ENCODE data around the gene ZBTB45.

The ZBTB45 gene

DNA sequence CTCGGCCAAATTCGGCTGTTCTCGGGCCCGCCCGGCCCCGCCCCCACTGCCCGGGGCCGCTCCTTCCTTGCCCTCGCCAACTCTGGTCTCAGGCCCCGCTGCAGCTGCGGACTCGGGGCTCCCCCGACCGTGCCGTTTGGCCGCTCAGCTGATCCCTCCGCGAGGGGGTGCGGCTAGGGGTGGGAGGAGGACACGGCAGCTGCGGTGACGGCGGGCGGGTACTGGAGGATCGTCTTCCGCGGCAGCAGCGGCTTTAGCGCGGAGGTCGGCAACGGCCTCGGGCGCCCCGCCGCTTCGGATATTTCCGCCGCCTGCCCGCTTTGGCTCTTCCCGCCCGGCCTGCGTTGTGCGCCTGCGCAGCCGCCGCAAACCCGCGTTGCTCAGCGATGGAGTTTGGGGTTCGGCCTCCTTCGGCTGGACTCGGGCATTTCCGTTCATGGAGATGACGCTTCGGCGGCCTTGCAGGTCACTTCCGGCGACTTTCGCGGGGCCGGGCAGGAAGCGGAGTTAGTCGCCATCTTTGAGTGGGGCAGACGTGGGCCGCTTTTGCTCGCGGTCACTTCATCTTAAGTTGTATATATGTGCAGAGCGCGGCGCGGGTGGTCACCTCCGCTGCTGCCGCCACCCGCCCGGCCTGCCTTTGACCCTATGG is 39.1 kb upstream of the ZBTB45 start:
- TF ChIP-seq, protein P1, sequence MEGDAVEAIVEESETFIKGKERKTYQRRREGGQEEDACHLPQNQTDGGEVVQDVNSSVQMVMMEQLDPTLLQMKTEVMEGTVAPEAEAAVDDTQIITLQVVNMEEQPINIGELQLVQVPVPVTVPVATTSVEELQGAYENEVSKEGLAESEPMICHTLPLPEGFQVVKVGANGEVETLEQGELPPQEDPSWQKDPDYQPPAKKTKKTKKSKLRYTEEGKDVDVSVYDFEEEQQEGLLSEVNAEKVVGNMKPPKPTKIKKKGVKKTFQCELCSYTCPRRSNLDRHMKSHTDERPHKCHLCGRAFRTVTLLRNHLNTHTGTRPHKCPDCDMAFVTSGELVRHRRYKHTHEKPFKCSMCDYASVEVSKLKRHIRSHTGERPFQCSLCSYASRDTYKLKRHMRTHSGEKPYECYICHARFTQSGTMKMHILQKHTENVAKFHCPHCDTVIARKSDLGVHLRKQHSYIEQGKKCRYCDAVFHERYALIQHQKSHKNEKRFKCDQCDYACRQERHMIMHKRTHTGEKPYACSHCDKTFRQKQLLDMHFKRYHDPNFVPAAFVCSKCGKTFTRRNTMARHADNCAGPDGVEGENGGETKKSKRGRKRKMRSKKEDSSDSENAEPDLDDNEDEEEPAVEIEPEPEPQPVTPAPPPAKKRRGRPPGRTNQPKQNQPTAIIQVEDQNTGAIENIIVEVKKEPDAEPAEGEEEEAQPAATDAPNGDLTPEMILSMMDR (IDR thresholded peaks at IDR 0.05; ENCODE audit: unreplicated experiment in 3 of 3): no peak
- peak overlapping the region; percentile 100 for H3K27ac Mint-ChIP-seq
- peaks cover 35% of the 10 kb centered on the region for H3K4me1 Mint-ChIP-seq
- H3K4me3 Mint-ChIP-seq: peak overlapping the region; percentile 96 to 98 (median 98)
- peaks cover 19% of the 10 kb centered on the region for H3K36me3 Mint-ChIP-seq (ENCODE audit: low read depth)
- H3K27me3 Mint-ChIP-seq (ENCODE audit: low read depth): peaks cover 4% of the 10 kb centered on the region
- H3K9me3 Mint-ChIP-seq: no peaks in the 10 kb centered on the region

DNA sequence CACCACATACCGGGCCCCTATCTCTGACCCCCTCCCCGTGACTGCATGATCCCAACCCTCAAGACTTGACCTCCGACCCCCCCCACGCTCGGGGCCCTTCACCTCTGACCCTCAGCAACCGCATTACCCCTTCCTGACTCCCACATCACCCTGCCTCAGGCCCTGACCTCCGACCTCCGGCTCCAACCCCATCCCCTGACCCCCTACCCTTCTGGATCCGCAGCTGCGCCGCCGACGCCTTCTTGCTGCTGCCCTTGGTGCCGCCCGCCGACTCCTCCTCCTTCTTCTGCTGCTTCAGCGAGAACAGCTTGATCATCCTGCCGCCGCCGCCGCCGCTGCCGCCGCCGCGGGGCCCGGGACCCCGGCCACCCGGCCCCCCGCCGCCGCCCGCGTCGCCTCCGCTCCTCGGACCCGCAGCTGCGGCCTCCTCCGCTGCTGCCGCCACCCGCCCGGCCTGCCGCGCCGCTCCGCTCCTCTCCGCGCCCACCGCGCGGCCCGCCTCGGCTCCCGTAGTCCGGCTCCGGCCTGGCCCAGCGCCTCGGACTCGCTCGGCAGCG is 38.5 kb upstream of the ZBTB45 start, which contains the start of gene UBE2M:
Gene UBE2M, minus strand, starts transcription at position 546 of the 557 bp plus-strand sequence. Its CDS starts 230 bp downstream, at position 316.
- Mint-ChIP-seq H3K9me3 (no peaks in the 10 kb centered on the region), H3K27me3 (ENCODE audit: low read depth) (peaks cover 4% of the 10 kb centered on the region), H3K4me3 (peak within 1 kb of the TSS; percentile 96 to 98 (median 98)), H3K36me3 (ENCODE audit: low read depth) (peaks cover 22% of the 10 kb centered on the region), H3K27ac (peak within 1 kb of the TSS; percentile 100), H3K4me1 (peaks cover 39% of the 10 kb centered on the region)
- TF ChIP-seq, protein P1 (IDR thresholded peaks at IDR 0.05; ENCODE audit: unreplicated experiment in 3 of 3): no peak

DNA sequence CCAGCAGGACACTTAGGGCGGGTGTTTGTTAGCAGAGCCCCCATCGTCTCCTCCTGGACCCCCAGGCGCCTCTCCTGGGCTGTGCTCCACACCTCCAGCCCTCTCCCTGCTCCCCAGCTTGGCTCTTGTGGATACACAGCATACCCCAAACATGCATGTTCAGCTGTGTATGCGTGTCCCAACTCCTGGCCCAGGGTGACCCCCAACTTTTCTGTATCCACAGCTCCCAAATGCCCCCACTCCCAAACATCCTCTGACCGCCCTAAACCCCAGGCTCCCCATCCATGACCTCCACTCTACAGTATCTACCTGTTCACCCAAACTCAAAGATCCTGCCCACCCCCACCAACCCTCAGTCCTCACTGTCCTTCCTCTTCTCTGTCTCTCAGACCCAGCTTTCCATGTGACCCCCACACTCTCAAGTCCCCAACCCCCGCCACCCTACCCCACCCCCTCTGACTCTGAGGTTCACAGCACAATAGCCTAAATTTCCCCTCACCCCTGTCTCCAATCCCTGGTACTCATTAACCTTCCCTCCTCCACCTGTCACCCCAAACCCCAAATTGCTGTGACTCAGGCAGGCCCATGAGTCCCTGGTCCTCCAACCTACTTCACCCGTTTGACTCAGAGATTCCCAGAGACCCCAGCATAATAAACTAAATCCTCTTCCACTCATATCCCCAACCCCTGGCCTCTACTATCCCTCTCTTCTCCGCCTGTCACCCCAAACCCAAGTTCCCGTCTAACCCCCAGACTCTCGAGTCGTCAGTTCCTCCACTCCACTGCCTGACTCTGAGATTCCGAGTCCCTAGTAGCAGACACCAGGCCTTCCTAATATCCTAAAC is 37.8 kb upstream of the ZBTB45 start:
- H3K27me3 Mint-ChIP-seq (ENCODE audit: low read depth): peaks cover 4% of the 10 kb centered on the region
- H3K4me3 Mint-ChIP-seq: peak overlapping the region; percentile 91 to 98 (median 96)
- peak overlapping the region; percentile 98 to 100 (median 100) for H3K27ac Mint-ChIP-seq
- peaks cover 44% of the 10 kb centered on the region for H3K4me1 Mint-ChIP-seq
- TF ChIP-seq, protein P1 (IDR thresholded peaks at IDR 0.05; ENCODE audit: unreplicated experiment in 3 of 3): no peak
- H3K9me3 Mint-ChIP-seq: no peaks in the 10 kb centered on the region
- H3K36me3 Mint-ChIP-seq (ENCODE audit: low read depth): peaks cover 28% of the 10 kb centered on the region

DNA sequence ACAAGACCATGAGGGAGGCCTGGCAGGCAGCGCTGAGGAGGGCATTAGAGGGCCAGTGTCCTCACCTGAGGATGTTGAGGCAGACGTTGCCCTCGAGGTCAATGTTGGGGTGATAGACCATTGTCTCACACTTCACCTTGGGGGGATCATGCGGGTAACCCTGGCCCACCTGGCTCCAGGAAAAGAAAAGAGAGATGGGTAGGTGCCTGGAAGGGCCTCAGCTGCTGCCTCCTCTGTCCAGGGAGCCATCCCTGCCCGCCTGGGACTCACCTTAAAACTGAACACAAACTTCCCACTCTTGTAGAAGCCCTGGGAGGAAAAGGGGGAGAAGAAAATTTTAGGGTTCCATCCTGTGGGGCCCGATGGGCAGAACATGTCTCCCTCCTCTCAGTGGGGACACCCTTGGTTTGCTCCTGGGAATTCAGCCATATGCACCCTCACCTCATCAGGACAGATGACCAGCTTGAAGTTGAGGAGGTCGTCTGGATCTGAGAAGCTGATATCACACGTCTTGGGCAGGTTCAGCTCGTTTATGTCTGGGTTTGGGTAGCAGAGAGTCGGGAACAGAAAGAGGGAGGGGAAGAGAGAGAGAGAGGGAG is 37.1 kb upstream of the ZBTB45 start:
- Mint-ChIP-seq H3K27ac (peak overlapping the region; percentile 98 to 100 (median 100)), H3K36me3 (ENCODE audit: low read depth) (peaks cover 34% of the 10 kb centered on the region), H3K9me3 (no peaks in the 10 kb centered on the region), H3K27me3 (ENCODE audit: low read depth) (peaks cover 4% of the 10 kb centered on the region), H3K4me1 (peaks cover 44% of the 10 kb centered on the region), H3K4me3 (peak overlapping the region; percentile 91 to 98 (median 96))
- TF ChIP-seq, protein P1 (IDR thresholded peaks at IDR 0.05; ENCODE audit: unreplicated experiment in 3 of 3): no peak

DNA sequence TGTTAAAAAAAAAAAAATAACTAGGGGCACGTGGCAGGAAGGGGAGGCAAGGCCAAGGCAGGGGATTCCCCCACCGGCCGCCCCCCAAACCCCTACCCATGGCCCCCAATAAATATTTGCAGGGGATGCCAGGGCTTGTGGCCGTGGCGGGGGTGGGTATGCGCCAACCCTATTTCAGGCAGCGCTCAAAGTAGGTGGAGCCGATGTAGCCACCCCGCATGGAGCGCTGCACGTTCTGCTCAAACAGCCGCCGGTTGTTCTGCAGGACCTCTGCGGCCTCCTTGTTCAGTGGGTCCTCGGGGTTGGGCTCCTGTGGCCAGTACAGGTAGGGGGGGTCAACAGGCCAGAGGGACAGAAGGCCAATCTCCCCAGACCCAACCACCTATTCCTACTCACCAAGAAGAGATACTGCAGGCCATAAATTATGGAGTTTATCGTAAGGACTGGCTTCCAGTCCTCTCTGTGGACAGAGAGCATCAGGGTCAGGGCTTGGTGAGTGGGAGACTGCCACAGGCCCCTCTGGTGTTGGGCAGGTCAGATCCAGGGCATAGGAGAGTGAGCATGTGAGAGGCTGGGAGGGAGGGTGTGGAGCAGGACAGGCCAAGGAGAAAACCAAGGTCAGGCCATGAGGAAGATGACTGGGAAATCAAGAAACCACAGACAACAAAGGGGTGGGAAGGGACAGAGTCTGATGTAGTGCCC is 36.5 kb upstream of the ZBTB45 start:
- Mint-ChIP-seq H3K27ac (peak overlapping the region; percentile 98 to 100 (median 100)), H3K9me3 (no peaks in the 10 kb centered on the region), H3K36me3 (ENCODE audit: low read depth) (peaks cover 35% of the 10 kb centered on the region), H3K27me3 (ENCODE audit: low read depth) (peaks cover 4% of the 10 kb centered on the region), H3K4me3 (peak overlapping the region; percentile 91 to 98 (median 96)), H3K4me1 (peaks cover 44% of the 10 kb centered on the region)
- TF ChIP-seq, protein P1 (IDR thresholded peaks at IDR 0.05; ENCODE audit: unreplicated experiment in 3 of 3): no peak

All from nephron (organoid).